Measurements from ENCODE around the gene PITPNM3.
"Not testable (repeated sequence)": the region's sequence is repeated elsewhere in the genome, so short reads cannot be mapped to it uniquely, and the experiment has no call there.

The PITPNM3 gene

DNA sequence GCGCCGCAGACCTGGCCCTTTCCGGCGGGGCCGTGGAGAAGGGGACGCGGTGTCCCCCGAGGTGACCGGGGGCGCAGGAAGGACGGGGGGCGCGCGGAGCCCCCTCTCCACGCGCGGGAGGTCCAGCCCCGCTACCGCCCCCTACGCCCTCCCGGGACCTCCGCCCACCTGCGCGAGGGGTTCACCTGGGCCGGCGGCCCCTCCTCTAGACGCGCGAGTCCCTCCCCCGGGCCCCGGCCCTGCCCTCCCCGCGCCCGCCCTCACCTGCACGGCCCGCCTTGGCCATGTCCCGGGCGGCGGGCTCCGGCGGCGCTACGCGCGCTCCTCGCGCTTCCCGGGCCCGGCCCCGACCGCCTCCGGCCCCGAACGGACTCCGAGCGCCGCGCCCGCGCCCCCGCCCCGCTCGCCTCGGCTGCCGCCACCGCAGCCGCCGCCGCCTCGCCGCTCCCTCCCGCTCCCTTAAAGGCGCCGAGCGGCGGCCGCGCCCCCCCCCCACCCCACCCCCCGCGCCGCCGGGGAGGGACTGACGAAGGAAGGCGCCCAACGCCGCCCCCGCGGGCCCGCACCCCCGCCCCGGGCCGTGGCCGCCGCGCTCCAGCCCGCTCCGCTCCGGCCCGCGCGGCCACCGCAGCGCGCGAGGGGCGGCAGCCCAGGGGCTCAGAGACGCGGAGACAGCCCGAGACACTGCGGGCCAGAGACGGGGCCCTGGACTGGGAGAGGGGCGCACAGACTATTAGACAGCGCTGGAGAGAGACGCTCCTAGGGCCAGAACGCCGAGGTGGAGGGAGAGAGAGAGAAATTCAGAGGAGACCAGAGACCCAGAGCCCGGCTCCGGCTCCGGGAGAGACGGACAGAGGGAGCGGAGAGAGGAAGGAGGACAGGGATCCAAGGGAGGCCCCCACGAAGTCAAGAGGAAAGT lies at the start of gene PITPNM3:
Gene PITPNM3 (minus strand): TSS at position 435 of the 919 bp plus-strand sequence. CDS start 149 bp downstream, at position 286.
- no peak for DNase-seq

DNA sequence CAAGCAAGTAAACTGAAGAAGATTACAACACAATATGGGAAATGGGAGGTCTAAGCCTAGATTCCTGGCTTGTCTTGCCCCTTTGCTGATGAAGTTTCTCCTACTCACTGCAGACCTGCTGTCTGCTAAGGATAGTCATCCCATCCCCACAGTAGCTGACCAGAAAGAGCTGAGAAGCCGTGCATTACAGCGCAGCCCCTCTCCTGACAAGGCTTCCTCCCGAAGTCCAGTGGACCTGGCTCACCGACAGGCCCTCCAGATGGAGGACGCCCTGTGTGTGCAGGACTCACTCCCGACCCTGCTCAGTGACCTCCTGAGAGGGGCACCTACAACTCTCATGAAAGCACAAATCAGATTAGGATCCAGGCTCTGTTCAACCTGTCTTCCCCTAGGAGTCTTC lies 48.8 kb upstream of the PITPNM3 start:
- no peak for DNase-seq

DNA sequence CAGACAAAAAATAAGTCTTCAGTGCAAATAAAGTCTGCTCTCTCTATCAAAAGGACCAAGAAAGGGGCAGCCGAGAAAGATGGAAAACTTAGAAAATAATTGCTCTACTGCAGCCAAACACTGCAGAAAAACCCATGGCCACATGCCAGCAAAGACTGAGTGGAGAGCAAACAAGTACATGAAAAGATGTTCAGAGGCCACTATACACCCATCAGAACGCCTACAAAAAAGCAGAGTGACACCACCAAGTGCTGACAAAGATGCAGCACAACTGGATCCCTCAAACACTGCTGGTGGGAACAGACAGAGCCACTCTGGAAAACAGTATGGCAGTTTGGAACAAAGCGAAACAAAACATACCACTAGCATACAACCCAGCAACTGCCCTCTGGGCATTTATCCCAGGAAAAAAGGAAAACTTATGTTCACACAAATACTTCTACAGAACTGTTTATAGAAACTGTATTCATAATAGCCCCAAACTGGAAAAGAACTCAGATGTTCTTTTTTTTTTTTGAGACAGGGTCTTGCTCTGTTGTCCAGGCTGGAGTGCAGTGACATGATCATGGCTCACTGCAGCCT lies 47.5 kb upstream of the PITPNM3 start:
- DNase-seq: no peak

DNA sequence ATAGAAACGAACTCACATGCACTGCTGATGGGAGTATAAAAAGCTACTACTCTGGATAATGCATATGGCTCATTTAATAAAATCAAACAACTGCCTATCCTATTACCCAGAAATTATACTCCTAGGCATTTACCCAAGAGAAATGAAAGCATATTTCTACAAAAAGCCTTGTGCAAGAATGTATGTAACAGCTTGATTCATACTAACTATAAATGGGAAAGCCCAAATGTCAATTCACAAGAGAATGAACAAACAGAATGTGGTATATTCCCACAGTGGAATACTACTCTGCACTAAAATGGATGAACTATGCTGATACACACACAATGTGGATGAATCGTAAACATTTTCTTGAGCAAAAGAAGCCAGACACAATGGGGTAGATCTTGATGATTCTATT lies 45.8 kb upstream of the PITPNM3 start:
- no peak for DNase-seq

DNA sequence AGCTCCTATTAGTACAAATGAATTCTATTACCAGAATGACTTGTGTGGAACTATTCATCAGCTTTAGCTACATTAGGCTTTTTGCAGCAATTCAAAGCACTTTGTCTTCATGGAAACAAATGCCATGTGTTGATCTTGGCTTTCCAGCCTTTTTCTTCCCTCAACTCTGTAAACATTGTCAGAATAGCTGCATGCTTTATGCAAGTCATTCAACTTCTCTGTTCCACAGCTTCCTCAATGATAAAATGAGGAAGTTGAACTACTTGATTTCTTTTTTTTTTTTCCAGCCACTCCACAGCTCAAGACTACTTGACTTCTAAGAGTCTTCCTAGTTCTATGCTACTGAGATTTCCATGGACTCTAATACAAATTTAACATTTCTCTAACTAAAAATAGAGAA lies 43.0 kb upstream of the PITPNM3 start:
- DNase-seq: no peak

DNA sequence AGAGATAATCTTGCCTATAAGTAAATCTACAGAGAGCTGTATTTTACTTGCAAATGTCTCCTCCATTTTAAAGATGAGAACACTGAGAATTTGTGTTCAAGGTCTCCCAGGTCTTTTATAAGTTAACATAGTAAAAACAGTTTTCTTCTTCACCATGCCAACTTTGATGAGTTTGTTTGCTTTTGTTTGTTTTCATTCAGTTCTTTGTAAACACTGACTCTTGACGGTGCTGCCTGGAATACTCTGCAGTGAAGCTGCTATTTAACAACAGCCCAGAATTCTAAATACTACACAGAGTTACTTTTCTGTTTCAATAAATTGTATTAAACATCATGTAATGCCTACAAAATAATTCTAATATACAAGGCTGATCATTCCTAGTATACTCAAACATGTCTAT lies 41.4 kb upstream of the PITPNM3 start:
- no peak for DNase-seq

DNA sequence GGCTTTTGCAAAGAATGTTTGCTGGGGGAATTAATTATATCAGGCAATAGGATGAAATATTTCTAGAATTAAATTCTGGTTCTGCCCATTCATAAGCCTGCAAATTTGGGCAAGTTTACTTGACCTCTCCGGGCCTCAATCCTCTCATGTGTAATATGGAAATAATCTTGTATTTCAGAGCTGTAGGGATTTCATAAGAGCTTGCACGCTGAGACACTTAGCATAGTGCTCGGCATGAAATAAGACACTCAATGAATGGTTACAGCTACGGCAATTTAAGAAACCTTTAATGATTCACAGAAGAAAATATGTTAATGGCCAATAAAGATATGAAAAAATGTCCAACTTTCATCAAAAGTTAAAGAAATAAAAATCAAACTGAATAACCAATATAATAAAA lies 40.6 kb upstream of the PITPNM3 start:
- DNase-seq: no peak

DNA sequence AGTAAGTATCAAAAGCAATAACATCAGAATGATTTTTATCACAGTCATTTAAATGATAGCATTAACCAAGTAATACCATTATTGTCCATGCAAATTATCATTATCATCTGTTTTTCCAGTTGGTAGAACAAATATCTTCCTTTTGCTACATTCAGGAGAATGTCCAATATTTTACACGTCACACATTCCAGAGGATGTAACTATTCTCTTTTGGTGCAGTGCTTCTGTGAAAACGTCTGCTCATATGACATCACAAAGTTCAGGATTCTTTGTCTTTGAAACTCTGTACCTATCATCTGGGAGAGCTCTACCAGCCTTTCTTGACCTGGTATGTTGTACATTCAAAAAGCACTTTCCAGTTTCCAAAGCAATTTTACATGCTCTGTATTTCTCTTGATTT lies 40.2 kb upstream of the PITPNM3 start:
- DNase-seq: no peak

DNA sequence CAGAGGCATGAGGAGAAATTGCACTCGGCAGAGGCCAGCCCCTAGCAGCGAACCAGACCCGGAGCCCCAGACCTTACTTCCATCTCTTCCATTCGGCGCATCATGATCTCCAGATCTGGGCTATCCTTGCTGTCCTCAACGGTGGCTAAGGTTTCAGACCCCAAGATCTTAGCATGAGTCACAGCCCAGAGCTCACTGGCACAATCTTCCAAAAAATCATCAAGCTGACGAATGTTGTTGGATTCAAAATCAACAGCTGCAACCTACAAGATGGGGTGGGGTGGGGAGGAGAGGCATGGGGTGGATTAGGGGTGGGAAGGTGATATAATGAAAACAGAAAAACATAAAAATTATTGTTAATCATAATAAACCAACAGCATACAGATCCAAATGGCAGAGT lies 39.7 kb upstream of the PITPNM3 start:
- DNase-seq: no peak

DNA sequence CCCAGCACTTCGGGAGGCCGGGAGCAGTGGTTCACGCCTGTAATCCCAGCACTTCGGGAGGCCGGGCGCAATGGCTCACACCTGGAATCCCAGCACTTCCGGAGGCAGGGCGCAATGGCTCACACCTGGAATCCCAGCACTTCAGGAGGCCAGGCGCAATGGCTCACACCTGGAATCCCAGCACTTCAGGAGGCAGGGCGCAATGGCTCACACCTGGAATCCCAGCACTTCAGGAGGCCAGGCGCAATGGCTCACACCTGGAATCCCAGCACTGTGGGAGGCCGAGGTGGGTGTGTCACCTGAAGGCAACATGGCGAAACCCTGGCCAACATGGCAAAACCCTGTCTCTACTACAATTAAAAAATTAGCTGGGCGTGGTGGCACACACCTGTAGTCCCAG lies 37.0 kb upstream of the PITPNM3 start:
- not testable (repeated sequence) for DNase-seq

DNA sequence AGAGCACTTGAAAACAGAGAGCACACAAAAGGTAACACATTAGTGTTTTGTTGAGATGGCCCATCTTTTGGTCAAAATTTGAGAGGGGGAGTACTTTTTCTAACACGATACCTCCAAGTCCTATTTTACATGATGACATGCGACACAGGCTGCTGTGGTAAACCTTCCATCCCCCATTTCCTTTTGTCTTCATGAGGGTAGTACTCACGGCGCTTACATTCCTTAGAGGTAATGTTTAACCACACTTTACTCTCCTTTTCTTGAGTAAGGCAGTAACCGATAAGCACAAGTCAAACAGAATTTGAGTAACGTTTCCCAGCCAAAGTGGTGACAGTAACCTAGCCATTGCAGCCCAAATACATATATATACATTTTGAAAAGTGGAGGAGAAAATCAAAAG lies 35.8 kb upstream of the PITPNM3 start:
- peak; percentile 55 for DNase-seq

DNA sequence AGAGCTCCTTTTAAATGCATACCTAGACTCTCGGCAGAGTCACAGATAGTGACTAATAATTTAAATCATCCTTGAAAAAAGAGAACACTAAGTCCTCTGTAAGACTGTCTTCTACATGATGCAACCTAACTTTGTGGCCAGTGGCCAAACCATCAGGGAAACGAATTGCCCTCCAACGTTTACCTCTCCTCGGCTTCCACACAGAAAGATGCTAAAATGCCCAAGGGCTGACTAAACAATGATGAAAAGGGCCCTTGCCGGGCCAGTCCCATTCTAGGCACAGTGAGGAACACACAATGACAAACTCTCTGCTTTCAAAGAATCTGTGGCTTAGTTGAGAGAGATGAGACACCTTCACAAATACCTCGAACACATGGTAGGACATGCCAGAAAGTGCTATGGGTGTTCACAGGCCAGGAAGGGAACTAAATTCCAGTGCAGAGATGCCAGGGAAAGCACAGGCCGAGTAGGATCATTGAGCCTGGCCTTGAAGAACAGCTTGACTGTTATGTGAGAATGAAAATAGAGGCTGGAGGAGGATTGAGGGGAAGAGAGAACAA lies 35.3 kb upstream of the PITPNM3 start:
- DNase-seq: peak; percentile 91

DNA sequence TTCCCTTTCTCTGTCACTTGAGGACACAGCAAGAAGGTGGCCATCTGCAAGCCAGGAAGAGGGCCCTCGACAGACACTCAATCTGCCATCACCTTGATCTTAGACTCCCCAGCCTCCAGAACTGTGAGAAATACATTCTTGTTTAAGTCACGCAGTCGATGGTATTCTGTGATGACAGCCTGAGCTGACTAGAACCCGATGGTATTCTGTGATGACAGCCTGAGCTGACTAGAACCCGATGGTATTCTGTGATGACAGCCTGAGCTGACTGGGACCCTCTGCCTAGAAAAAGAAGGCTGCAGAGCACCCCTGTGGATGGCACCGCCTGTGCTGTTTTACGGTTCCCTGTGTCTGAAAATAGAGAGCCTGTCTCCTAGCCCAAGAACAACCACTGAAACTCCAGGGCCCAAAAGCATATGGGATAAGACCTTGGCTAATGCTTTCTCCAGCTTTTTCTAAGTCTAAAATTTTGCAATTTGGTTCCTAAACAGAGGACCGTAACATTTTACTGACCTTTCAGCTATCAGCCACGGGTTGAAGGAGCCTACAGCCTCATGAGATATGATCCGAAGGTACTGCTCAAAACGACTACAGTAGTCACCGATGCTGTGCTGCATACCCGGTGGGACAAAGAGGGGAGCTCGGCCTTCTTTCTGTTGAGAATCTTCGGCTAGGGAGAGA lies 33.1 kb upstream of the PITPNM3 start:
- peak; percentile 28 for DNase-seq

DNA sequence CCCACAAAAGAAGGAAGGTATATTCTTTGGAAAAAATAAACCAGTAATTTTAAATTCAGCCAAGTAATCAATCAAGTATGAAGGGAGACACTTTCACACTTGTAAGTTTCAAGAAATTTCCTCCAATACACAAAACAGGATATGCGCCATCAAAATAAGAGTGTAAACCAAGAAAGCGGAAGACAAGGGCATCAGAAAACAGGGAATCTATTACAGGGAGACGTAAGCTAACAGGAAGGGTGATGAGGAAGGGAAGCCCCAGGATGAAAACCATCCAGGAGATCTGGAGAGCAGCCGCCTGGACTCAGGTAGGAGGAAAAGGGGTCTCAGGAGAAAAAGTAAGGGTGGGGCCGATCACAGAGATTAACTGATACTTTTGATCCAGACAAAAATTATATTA lies 31.8 kb upstream of the PITPNM3 start:
- DNase-seq: no peak

DNA sequence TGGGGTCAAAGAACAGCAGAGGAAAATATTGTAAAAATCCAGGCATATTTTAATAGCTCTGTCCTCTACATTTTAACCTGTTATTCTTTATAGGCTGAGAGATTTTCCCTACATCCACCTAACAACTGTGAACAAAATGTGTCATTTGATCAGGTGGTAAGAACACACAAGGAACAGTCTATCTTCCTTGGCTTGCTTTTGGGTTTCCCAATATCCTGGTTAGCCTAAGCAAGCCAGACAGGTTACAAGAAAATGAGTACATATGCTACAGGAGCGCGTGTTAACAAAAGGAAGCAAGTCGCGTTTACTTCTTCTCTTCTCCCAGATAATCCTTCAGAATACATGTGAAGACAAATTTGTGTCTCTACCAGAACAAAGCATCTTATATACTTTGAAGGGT lies 31.0 kb upstream of the PITPNM3 start:
- no peak for DNase-seq

DNA sequence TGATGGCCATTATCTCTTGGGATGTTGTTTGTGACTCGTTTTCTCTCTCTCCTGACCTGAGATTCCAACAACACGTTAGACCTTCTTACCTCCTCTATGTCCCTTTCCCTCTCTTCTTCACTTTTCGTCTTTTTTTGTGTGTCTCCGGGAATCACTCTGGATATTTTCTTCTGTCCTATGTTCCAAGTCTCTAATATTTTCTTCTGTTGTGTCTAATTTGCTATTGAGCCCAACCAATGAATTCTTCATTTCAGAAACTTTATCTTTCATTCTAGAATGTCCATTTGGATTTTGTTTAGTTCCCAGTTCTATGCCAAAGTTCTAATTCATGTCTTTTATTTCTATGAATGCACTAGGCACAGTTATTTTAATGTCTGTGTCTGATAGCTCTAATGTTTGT lies 27.1 kb upstream of the PITPNM3 start:
- DNase-seq: no peak

DNA sequence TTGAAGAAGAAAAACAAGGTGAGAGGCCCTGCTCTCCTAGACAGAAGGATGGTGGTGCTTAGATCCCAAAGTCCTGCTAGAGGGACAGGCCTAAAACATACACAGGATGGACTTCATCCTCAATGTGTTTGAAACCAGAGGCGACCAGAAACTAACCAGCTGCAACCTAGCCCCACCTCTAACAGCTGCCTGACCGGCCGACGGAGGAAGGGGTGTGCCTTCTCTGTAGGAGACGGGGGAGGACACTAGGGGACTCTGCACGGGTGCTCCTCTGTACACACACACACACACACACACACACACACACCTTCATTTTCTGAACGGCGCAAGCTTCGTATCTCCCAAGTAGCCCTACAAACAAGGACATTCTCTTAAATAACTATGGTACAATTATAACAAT lies 24.3 kb upstream of the PITPNM3 start:
- DNase-seq: no peak

DNA sequence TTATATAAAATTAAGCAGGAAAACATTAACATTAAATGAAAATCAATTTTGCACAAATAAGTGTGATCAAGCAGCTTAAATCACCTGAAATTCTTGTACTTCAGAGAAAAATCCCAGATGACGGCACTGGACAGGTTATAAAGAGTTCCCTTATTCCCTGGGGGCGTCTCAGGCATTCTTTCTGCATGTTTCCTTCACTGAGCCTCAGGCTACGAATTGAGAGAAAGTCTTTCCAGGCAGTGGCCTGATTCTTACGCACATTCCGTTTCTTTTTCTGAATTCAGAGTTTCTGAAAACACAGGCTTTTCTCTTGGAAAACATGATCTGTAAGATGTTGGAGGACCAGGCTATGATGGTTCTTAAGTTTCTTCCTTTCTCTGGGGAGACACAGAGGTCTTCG lies 22.1 kb upstream of the PITPNM3 start:
- no peak for DNase-seq

DNA sequence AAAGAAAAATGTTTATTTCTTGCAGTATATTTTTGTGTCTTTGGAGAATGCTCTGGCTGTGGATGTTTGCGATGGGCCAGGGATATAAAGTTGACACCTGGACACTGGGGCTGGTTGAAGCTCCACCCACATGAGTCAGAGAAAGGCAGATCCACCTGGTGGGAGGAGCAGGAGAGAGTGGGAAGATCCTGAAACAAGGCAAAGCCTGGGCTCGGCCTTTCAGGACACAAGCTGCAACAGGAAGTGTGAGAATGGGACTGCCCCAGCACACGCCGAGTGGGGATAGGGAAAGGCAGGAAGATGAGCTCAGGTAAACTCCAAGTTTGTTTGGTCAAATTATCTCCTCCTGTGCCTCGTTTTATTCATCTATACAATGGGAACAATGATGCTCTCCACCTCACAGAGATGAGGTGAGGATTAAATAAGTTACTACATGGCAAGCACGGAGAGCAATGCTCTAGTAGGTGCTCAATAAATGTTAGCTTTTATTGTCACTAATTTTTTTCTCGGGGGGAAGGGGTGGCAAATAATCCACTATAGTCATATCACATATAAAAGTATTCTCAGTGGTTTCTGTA lies 21.4 kb upstream of the PITPNM3 start:
- no peak for DNase-seq

DNA sequence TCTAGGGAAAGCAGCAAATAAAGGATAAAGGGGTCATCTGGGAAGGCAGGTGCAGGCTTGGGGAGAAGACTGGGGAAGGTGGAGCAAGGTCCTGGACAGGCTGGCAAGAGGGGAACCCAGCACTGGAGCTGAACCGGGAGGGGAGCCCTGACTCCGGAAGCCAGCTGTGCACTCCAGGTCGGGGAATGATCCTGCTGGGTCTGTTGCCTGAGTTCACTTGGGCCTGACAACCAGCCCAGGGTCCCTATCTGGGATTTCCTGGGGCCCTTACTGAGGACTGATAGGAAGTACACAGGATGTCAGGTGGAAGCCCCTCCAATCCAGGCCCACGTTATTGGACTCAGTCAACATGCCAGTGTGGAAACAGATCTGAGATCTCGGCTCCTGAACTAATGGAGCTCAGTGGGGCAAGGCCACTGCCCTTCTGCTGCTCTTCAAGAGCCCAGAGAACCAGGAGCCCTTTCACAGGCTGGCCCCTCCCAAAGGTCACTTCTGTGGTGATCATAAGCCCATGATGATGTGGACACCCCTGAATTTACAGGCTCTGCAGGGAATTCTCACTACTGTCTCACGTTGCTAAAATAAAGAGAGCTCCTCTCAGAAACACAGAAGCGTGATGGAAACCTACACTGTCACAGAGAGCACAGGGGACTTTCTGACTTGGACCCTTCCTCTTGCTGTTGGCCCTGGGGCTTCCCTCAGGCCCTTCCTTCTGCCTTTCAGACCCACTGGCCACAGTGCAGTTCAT lies 19.9 kb upstream of the PITPNM3 start:
- DNase-seq: no peak

DNA sequence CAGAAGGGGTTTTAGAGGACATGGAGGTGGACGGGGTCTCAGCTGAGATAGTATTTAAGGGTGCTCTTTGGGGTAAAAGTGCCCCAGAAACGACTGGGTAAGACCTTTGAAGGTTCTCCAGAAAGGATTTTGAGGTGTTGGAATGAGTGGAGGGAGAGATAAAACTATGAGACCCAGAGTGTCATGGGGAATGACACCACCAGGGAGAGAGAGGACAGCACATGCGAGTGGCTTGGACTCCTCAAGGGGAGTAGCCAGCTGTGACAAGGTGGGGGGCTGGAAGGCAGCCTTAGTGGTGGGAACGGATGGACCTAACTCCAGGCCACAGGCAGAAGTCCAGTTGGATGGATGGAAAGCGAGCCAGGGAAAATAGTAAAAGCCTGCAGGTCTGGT lies 19.2 kb upstream of the PITPNM3 start:
- no peak for DNase-seq
